IPS DF 6.9 (cell line): ENCODE data around the gene ANKRD16.
"Not testable (repeated sequence)": the region's sequence is repeated elsewhere in the genome, so short reads cannot be mapped to it uniquely, and the experiment has no call there.

ENCODE experiments used
- DNase-seq: peaks from one replicate; pipeline ENCODE4 v3.0.0-alpha.2; 2013; ENCODE audit warnings: low read depth, low spot score
- H3K27ac ChIP-seq: one replicate; pipeline ENCODE4 v1.5.1; 2013; ENCODE audit warnings: low read length, control low read depth
- H3K27me3 ChIP-seq: 2 replicates; pipeline ENCODE4 v1.6.1; 2013; ENCODE audit warnings: mild to moderate bottlenecking, low read length; ENCODE audit not compliant: control insufficient read depth, insufficient read depth
- H3K36me3 ChIP-seq: 2 replicates; pipeline ENCODE4 v1.6.1; 2013; ENCODE audit warnings: low read length; ENCODE audit not compliant: control insufficient read depth, insufficient read depth
- H3K4me1 ChIP-seq: 2 replicates; pipeline ENCODE4 v1.6.1; 2013; ENCODE audit warnings: low read length; ENCODE audit not compliant: control insufficient read depth, insufficient read depth
- H3K4me3 ChIP-seq: 2 replicates; pipeline ENCODE4 v1.5.1; 2013; ENCODE audit warnings: mild to moderate bottlenecking, low read length
- H3K9me3 ChIP-seq: 2 replicates; pipeline ENCODE4 v1.6.1; 2013; ENCODE audit warnings: low read length, inconsistent platforms; ENCODE audit not compliant: control insufficient read depth, insufficient read depth
- WGBS: extraction: QIAGEN DNeasy Blood & Tissue Kit; methylation state at CpG from one replicate; pipeline ENCODE4 v1.1.7; 2013; ENCODE audit warnings: mixed read lengths, missing lambda C conversion rate; ENCODE audit not compliant: insufficient read length, insufficient coverage; 5-methylcytosine and 5-hydroxymethylcytosine counted together

ANKRD16 gene

DNA sequence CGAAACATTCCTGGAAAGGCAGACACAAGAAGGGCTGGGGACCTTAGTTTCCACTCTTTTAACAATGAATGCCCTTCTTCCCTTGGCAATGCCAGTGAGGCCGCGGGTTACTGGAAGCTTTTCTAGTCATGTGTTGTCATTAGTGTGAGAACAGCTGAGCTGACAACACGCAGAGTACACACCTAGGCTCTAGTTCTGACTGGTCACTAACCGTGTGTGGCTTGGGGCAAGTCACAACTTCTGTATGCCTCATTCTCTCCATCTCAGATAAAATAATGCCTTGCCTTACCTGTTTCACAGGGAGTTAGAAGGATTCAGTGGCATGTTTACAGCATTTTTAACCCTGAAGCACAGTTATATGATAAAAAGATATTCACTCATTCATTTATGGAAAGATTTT, 32.1 kb upstream of the ANKRD16 start:
- Histone ChIP-seq H3K4me1 (no peaks in the 10 kb centered on the region), H3K36me3 (peaks cover 31% of the 10 kb centered on the region), H3K27me3 (no peaks in the 10 kb centered on the region), H3K27ac (no peak overlapping the region), H3K4me3 (no peak overlapping the region), H3K9me3 (no peaks in the 10 kb centered on the region)
- no peak for DNase-seq
- no CpG with 5 or more reads among the region's 5 CpGs for WGBS

DNA sequence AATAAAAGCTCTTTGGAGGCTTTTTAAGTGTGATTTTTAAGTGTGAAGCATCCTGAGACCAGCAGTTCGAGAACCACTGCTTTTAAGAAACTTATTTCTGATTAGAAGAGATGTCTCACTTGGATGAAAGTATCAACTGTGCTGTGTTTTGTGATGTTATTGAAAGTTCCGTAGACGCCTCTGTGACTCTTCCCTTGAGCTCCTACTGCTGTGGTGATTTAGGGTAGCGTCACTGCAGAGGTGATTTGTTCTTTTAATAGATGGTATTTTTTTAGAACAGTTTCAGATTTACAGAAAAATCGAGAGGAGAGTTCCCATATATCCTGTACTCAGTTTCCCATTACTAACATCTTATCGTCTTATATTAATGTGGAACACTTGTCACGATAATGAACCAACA, 29.9 kb upstream of the ANKRD16 start:
- H3K36me3 ChIP-seq = peaks cover 34% of the 10 kb centered on the region
- H3K4me3 ChIP-seq = no peak overlapping the region
- H3K9me3 ChIP-seq = no peaks in the 10 kb centered on the region
- no CpG with 5 or more reads among the region's 7 CpGs for WGBS
- H3K4me1 ChIP-seq = no peaks in the 10 kb centered on the region
- no peaks in the 10 kb centered on the region for H3K27me3 ChIP-seq
- DNase-seq = no peak
- no peak overlapping the region for H3K27ac ChIP-seq

DNA sequence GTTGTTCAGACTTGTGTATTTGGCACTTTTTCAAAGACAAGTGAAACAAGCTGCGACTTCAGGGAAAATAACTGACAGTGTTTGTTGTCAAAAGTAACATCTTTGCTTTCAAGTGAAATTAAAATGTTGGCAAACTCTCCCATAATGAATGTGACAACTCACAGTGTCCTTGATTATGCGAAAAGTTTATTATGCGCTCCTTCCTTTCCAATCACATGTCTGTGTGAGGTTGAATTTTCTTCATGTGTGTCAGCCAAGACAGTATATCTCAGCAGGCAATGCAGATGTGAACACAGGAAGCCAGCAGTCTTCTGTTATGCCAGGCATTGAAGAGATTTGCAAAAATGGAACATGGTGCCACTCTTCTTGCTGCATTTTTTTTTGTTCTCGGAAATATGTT, 29.1 kb upstream of the ANKRD16 start:
- Histone ChIP-seq H3K9me3 (no peaks in the 10 kb centered on the region), H3K27me3 (no peaks in the 10 kb centered on the region), H3K4me3 (no peak overlapping the region), H3K27ac (no peak overlapping the region), H3K36me3 (peaks cover 36% of the 10 kb centered on the region), H3K4me1 (no peaks in the 10 kb centered on the region)
- DNase-seq = no peak
- no CpG with 5 or more reads among the region's 4 CpGs for WGBS

GRCh38 chr10:5917305-5917704, 27.6 kb upstream of the ANKRD16 start:
- Histone ChIP-seq H3K4me1 (no peaks in the 10 kb centered on the region), H3K9me3 (no peaks in the 10 kb centered on the region), H3K27me3 (no peaks in the 10 kb centered on the region), H3K4me3 (no peak overlapping the region), H3K36me3 (peaks cover 33% of the 10 kb centered on the region), H3K27ac (no peak overlapping the region)
- WGBS = no CpG with 5 or more reads among the region's 13 CpGs
- no peak for DNase-seq

DNA sequence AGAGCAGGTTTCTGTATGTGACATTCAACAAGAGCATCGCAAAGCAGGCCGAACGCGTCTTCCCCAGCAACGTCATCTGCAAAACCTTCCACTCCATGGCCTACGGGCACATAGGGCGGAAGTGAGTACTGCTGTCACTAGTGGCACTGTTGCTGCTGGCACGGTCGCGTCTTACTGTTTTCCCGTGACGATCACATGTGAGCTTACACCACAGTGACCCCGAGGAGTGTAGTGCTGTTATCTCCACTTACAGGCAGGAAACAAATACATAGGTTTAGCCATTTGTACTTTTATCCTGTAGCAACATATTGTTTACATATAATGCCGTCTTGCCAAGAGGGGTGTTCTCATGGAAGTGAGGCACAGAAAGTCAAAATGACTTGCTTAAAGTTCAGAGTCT, 25.8 kb upstream of the ANKRD16 start:
- no peaks in the 10 kb centered on the region for H3K4me1 ChIP-seq
- H3K4me3 ChIP-seq = no peak overlapping the region
- WGBS = no CpG with 5 or more reads among the region's 14 CpGs
- no peak overlapping the region for H3K27ac ChIP-seq
- H3K36me3 ChIP-seq = peaks cover 32% of the 10 kb centered on the region
- H3K27me3 ChIP-seq = no peaks in the 10 kb centered on the region
- no peaks in the 10 kb centered on the region for H3K9me3 ChIP-seq
- no peak for DNase-seq

GRCh38 chr10:5913736-5914135, 24.0 kb upstream of the ANKRD16 start:
- Histone ChIP-seq H3K27me3 (no peaks in the 10 kb centered on the region), H3K27ac (no peak overlapping the region), H3K9me3 (no peaks in the 10 kb centered on the region), H3K4me3 (no peak overlapping the region), H3K4me1 (no peaks in the 10 kb centered on the region), H3K36me3 (peaks cover 35% of the 10 kb centered on the region)
- no peak for DNase-seq
- WGBS = no CpG with 5 or more reads among the region's 4 CpGs

- Histone ChIP-seq H3K4me3 (no peak overlapping the region), H3K9me3 (no peaks in the 10 kb centered on the region), H3K27ac (no peak overlapping the region), H3K4me1 (no peaks in the 10 kb centered on the region), H3K36me3 (peaks cover 24% of the 10 kb centered on the region), H3K27me3 (no peaks in the 10 kb centered on the region)
- WGBS = no CpG with 5 or more reads among the region's 4 CpGs
- DNase-seq = no peak
Observed at GRCh38 chr10:5911670-5912069, 22.0 kb upstream of the ANKRD16 start.

DNA sequence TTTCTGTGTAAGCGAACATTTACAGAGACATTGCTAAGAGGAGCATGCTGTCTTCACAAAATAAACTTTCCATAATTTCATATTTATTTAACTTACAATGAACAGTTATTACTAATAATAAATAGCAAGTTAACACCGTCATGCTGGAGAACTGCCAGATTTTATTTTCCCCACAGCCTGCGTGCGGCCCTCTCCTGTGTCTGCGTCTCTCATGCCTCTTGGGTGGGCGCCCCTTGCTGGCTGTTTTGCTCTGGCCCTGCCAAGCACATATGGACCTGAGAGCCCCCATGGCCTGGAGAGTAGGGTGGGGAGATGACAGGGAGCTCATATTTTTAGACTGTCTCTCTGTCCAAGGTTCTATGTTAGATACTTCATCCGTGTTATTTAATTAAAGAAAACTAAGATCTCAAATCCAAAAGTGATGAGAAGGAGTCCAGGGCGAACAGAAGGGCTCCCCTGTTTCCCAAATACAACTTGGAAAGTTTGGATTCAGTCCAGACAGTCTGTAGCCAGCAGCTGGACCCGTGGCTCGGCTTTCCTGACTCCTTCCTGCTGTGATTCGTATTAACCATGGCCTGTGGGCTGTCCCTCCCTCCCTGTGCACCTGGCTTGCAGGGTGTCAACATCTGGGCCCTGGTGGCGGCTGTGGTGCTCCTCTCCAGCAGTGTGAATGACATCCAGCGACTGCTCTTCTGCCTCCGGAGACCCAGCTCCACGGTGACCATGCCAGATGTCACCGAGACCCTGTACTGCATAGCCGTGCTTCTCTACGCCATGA, 20.8 kb upstream of the ANKRD16 start:
- Histone ChIP-seq H3K4me1 (no peaks in the 10 kb centered on the region), H3K27ac (no peak overlapping the region), H3K36me3 (peaks cover 28% of the 10 kb centered on the region), H3K9me3 (no peaks in the 10 kb centered on the region), H3K4me3 (no peak overlapping the region), H3K27me3 (no peaks in the 10 kb centered on the region)
- no peak for DNase-seq
- WGBS = no CpG with 5 or more reads among the region's 18 CpGs

DNA sequence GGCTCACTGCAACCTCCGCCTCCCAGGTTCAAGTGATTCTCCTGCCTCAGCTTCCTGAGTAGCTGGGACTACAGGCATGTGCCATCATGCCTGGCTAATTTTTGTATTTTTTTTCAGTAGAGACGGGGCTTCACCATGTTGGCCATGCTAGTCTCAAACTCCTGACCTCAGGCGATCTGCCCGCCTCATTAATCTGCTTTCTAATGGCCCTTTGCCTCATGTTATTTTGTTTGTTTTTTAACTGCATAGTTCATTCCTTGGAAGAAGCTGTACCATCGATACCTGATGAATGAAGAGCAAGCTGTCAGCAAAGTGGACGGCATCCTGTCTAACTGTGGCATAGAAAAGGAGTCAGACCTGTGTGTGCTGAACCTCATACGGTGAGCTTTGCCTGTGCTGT, 19.0 kb upstream of the ANKRD16 start:
- not testable (repeated sequence) for DNase-seq, H3K27me3 ChIP-seq, H3K4me3 ChIP-seq, H3K27ac ChIP-seq, H3K9me3 ChIP-seq, H3K4me1 ChIP-seq
- H3K36me3 ChIP-seq = peaks cover 15% of the 10 kb centered on the region
- no CpG with 5 or more reads among the region's 7 CpGs for WGBS

DNA sequence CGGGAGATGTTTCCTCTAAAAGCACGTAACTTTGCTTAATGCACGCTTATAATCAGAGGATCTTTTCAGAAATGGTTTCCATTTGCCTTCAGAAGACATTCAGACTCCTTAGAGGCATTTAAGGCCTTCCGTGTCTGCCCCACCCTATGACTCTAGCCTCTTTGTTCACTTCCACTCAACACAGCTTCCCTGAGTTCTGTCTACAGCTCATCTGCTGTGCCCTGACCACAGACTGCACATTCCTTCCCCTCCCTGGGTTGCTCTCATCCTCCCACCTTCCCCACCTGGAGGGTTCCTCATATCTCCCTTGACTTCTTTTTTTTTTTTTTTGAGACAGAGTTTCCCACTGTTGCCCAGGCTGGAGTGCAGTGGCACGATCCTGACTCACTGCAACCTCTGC, 17.0 kb upstream of the ANKRD16 start:
- no peak for DNase-seq
- Histone ChIP-seq H3K9me3 (no peaks in the 10 kb centered on the region), H3K27ac (no peak overlapping the region), H3K4me1 (no peaks in the 10 kb centered on the region), H3K27me3 (no peaks in the 10 kb centered on the region), H3K36me3 (peaks cover 15% of the 10 kb centered on the region), H3K4me3 (no peak overlapping the region)
- no CpG with 5 or more reads among the region's 5 CpGs for WGBS

DNA sequence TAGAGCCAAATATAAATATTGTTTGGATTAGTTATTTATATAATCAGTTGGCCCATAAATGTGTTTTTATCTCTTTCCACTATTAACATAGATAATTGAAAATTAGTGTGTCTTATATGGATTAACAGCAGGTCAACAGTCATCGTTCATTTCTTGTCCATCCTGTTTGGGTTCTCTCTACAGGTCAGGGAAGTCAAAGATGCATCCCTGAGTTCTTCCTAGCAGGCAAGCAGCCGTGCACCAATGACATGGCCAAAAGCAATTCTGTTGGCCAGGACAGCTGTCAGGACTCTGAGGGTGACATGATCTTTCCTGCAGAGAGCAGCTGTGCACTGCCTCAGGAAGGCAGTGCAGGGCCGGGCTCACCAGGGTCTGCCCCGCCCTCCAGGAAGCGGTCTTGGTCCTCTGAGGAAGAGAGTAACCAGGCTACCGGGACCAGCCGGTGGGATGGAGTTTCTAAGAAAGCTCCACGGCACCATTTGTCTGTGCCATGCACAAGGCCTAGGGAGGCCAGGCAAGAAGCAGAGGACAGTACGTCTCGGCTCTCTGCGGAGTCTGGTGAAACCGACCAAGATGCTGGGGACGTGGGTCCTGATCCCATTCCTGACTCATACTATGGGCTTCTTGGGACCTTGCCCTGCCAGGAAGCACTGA, 16.3 kb upstream of the ANKRD16 start:
- Histone ChIP-seq H3K36me3 (peaks cover 14% of the 10 kb centered on the region), H3K4me1 (no peaks in the 10 kb centered on the region), H3K9me3 (no peaks in the 10 kb centered on the region), H3K27me3 (no peaks in the 10 kb centered on the region), H3K27ac (no peak overlapping the region), H3K4me3 (no peak overlapping the region)
- WGBS = no CpG with 5 or more reads among the region's 13 CpGs
- DNase-seq = no peak
